C4-2B (cell line): ENCODE measurements around the gene LGR6.

ENCODE experiments used
- CTCF ChIP-seq: fragments of 450-650 bp; conservative IDR thresholded peaks from 2 replicates; pipeline ENCODE4 v1.5.1; 2017; ENCODE audit warnings: mild to moderate bottlenecking
- ZFX ChIP-seq: fragments of 450-650 bp; IDR thresholded peaks from 2 replicates; pipeline ENCODE4 v1.6.1; 2017

GRCh38 chr1:202264300-202264699 lies 70.7 kb downstream of the LGR6 start:
- no peak for TF ChIP-seq CTCF
- TF ChIP-seq ZFX: no peak
